Activated CD4-positive, alpha-beta T cell treated with anti-CD3 and anti-CD28 coated beads for 36 hours (primary cell): ENCODE results near the gene HIPK2. TPM values are rescaled to one million over a fixed set of nuclear protein-coding genes. Genes with fewer than 3 reads are reported as not detected.

ENCODE experiments used
- ATAC-seq: fragments of 200-7000 bp; cut with Tn5 transposase; one replicate; pipeline ENCODE4 v1.10.0; 2021; ENCODE audit warnings: mild to moderate bottlenecking, moderate library complexity
- CTCF ChIA-PET: fragments of 350-600 bp; sonication (Branson Sonifier 250); formaldehyde crosslinking; loops from one replicate; lab custom pipeline; 2021; ENCODE audit warnings: antibody characterized with exemption; lab: Charles Lee
- POLR2A ChIA-PET: fragments of 350-600 bp; sonication (Branson Sonifier 250); formaldehyde crosslinking; loops from one replicate; lab custom pipeline; 2021; ENCODE audit warnings: antibody characterized with exemption, inconsistent platforms; lab: Charles Lee
- DNase-seq: peaks from one replicate; pipeline ENCODE4 v3.0.0-alpha.2; 2020
- H3K27ac Mint-ChIP-seq: one replicate; pipeline ENCODE4 v1.8.0; 2021; ENCODE audit warnings: mixed read lengths
- H3K27me3 Mint-ChIP-seq: one replicate; pipeline ENCODE4 v1.8.0; 2021; ENCODE audit warnings: mixed read lengths
- H3K36me3 Mint-ChIP-seq: one replicate; pipeline ENCODE4 v1.8.0; 2021; ENCODE audit warnings: low read depth, mixed read lengths
- H3K4me1 Mint-ChIP-seq: one replicate; pipeline ENCODE4 v1.8.0; 2021; ENCODE audit warnings: mixed read lengths
- H3K4me3 Mint-ChIP-seq: one replicate; pipeline ENCODE4 v1.8.0; 2021; ENCODE audit warnings: mild to moderate bottlenecking, moderate library complexity, mixed read lengths
- H3K9me3 Mint-ChIP-seq: one replicate; pipeline ENCODE4 v1.8.0; 2021; ENCODE audit warnings: low read depth, mixed read lengths
- intact Hi-C, 2 experiments: fragments of 100-400 bp; cut with DNase I in 1 of 2; cut with micrococcal nuclease in 1 of 2; formaldehyde crosslinking; loops; one replicate each; pipeline versions ENCODE4 v1.14.2 to v1.15.1; 2022 to 2024; cut with DNase I, micrococcal nuclease
- total RNA-seq, 2 experiments: library from RNA; stranded (reverse); gene quantifications; one replicate each; pipeline ENCODE4 v1.2.3, GENCODE V29; 2021

HIPK2 gene
- total RNA-seq, 2 experiments from 2014 or later = 23.9 to 36.2 TPM

DNA sequence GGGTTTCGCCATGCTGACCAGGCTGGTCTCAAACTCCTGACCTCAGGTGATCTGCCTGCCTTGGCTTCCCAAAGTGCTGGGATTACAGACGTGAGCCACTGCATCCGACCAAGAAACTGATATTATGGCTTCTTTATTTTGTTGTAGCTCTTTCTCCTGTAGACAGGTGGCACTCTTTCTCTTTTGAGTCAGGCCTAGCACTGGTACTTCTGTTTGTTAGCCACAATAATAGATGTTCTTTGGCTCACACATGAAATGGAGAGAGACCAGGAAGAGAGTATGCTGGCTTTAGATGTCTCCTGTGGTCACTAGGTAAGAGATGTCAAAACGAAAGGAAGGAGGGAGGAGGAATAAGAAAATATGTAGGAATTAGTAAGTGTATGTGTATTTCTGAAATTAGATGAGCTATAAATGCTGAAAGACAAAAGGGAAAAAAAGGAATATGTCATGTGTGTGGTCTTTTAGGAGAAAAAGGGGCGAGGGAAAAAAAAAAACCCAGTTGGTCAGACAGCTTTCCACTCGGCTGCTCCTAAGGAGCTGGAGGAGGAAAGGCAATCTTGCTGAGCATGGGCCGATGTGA lies 175.6 kb downstream of the HIPK2 start:
- Mint-ChIP-seq H3K27me3 (no peaks in the 10 kb centered on the region), H3K4me3 (no peak overlapping the region), H3K27ac (no peak overlapping the region), H3K36me3 (peaks cover 19% of the 10 kb centered on the region), H3K4me1 (no peaks in the 10 kb centered on the region), H3K9me3 (no peaks in the 10 kb centered on the region)
- DNase-seq (no peak), ATAC-seq (peak; percentile 83)
- POLR2A ChIA-PET = interaction anchor here (0.6 kb wide), 1 partner anchor 47 kb away, joined by 4 read pairs; no protein-coding TSS in a partner anchor
- CTCF ChIA-PET = interaction anchor here (0.6 to 6.4 kb wide), 49 partner anchors 9 to 663 kb away, joined by 3 to 56 read pairs (median 4); no protein-coding TSS in a partner anchor
- intact Hi-C loops = loop anchor here (1.0 to 10.0 kb wide), 3 partner anchors 43 to 723 kb away; no protein-coding TSS in a partner anchor

DNA sequence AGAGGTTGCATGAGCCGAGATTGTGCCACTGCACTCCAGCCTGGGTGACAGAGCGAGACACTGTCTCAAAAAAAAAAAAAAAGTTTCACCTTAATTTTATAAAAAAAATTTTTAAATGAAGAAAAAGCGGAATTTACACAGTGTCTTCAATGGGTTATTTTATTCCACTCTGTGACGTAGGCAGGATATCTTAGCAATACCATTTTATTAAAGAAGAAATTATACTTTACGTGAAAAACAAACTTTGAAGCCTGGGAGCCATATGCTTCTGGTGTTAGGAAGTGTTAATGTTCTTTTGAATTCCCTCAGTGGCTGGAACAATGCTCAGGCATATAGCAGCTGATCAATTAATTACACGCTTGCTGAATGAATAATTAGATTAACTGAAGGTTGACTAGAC lies 176.6 kb downstream of the HIPK2 start:
- Mint-ChIP-seq H3K27ac (no peak overlapping the region), H3K9me3 (no peaks in the 10 kb centered on the region), H3K27me3 (no peaks in the 10 kb centered on the region), H3K4me3 (no peak overlapping the region), H3K4me1 (no peaks in the 10 kb centered on the region), H3K36me3 (peaks cover 17% of the 10 kb centered on the region)
- CTCF ChIA-PET = interaction anchor here (0.6 to 6.4 kb wide), 23 partner anchors 8 to 519 kb away, joined by 3 to 56 read pairs (median 4); no protein-coding TSS in a partner anchor
- intact Hi-C loops = loop anchor here in 1 of 2 experiments (10.0 kb wide), 1 partner anchor 724 kb away; no protein-coding TSS in a partner anchor
- POLR2A ChIA-PET = interaction anchor here (0.7 kb wide), 1 partner anchor 32 kb away, joined by 3 read pairs; no protein-coding TSS in a partner anchor
- ATAC-seq (no peak), DNase-seq (no peak)

DNA sequence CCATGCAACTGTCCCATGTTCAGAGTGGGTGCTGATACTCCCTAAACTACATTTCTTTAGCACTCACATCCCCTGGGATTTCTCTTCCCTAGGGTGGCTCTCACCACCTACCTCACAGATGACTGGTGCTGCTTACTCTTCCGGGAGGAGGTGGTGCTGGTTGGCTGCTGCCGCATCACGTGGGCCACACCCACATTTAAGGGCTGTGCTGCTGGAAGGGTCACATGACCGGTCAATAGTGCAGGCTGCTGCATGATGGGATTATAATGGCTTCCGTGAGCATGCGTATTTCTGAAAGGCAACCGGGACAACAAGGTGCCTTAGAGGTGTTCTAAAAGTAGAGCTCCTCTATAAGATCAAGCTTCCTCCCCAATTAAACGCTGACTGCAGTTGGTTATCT lies 177.5 kb downstream of the HIPK2 start:
- ATAC-seq (no peak), DNase-seq (no peak)
- CTCF ChIA-PET = interaction anchor here (3.4 to 6.4 kb wide), 2 partner anchors 19 to 404 kb away, joined by 28 to 56 read pairs; no protein-coding TSS in a partner anchor
- Mint-ChIP-seq H3K4me1 (no peaks in the 10 kb centered on the region), H3K27me3 (no peaks in the 10 kb centered on the region), H3K36me3 (peaks cover 18% of the 10 kb centered on the region), H3K4me3 (no peak overlapping the region), H3K9me3 (no peaks in the 10 kb centered on the region), H3K27ac (no peak overlapping the region)
- intact Hi-C loops = loop anchor here in 1 of 2 experiments (10.0 kb wide), 1 partner anchor 724 kb away; no protein-coding TSS in a partner anchor
- POLR2A ChIA-PET = interaction anchor here (0.6 kb wide), 2 partner anchors 369 to 1131 kb away, joined by 4 read pairs; no protein-coding TSS in a partner anchor

DNA sequence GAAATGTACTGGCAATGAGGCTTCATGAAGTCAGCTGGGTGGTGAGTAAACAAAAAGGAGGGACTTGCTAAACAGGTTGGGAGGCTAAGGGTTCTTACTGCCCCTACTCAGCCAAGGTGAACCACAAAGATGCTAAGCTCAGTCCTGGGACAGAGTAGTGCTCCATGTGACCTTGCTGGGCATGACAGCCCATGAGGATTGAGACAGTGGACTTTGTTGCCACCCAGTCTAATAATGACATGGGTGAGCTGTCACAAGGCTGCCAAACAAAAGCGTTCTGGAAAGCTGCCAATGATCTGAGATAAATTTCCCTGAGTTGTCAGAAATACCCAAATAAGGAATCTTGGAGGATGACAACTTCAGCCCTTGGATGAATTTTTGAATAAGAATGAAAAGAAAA lies 179.2 kb downstream of the HIPK2 start:
- intact Hi-C loops = no loop called here
- peaks cover 26% of the 10 kb centered on the region for H3K36me3 Mint-ChIP-seq
- H3K9me3 Mint-ChIP-seq = no peaks in the 10 kb centered on the region
- H3K27ac Mint-ChIP-seq = no peak overlapping the region
- H3K27me3 Mint-ChIP-seq = no peaks in the 10 kb centered on the region
- no peaks in the 10 kb centered on the region for H3K4me1 Mint-ChIP-seq
- H3K4me3 Mint-ChIP-seq = no peak overlapping the region
- CTCF ChIA-PET = interaction anchor here (0.7 to 1.2 kb wide), 5 partner anchors 10 to 47 kb away, joined by 3 to 4 read pairs (median 3); no protein-coding TSS in a partner anchor
- DNase-seq (no peak), ATAC-seq (no peak)
- POLR2A ChIA-PET = interaction anchor here (0.8 kb wide), 1 partner anchor 653 kb away, joined by 4 read pairs; no protein-coding TSS in a partner anchor

DNA sequence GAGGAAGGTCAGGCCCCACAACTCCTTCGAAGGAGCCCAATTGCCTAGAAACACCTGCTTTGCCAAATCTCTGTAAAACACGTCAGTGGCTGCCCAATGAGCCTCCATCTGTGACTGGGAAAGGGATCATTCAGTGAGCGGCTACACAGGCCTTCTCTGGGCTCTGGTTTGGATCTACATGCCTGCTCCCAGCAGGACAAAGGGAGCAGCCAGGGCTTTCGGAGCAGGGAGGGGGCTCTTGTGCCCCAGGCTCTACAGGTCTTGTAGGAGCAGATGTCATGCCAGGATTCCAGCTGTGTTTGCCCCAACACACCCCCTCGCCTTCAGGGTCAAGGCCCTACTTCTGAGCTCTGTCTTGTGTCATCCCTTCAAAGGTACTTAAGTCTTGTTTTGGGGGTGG lies 180.8 kb downstream of the HIPK2 start:
- no peak for ATAC-seq
- no peak overlapping the region for H3K27ac Mint-ChIP-seq
- H3K4me1 Mint-ChIP-seq = no peaks in the 10 kb centered on the region
- intact Hi-C loops = no loop called here
- CTCF ChIA-PET = no interaction called here
- peaks cover 37% of the 10 kb centered on the region for H3K36me3 Mint-ChIP-seq
- no peak for DNase-seq
- H3K4me3 Mint-ChIP-seq = no peak overlapping the region
- POLR2A ChIA-PET = interaction anchor here (0.6 kb wide), 1 partner anchor 372 kb away, joined by 5 read pairs; no protein-coding TSS in a partner anchor
- no peaks in the 10 kb centered on the region for H3K27me3 Mint-ChIP-seq
- no peaks in the 10 kb centered on the region for H3K9me3 Mint-ChIP-seq

DNA sequence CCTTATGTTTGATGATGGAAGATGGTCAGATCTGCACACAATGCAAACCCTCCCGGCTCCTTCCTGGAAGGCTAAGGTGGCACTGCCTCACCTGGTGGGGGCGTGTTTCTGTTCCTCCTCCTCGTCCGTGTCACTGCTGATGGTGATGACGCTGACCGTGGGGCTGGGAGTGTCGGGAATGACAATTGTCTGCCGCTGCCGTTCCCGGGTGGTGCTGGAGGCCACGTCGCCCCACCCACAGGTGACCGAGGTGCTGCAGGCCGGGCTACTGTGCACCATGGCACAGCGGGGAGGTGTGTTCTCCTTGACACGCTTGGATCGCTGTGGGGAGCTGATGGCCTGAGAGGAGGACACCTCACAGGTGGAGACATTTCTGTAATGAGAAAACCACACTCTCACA lies 181.2 kb downstream of the HIPK2 start:
- ATAC-seq (no peak), DNase-seq (no peak)
- Mint-ChIP-seq H3K36me3 (peaks cover 37% of the 10 kb centered on the region), H3K9me3 (no peaks in the 10 kb centered on the region), H3K4me1 (no peaks in the 10 kb centered on the region), H3K27ac (no peak overlapping the region), H3K27me3 (no peaks in the 10 kb centered on the region), H3K4me3 (no peak overlapping the region)
- intact Hi-C loops = no loop called here
- ChIA-PET POLR2A (no interaction called here), CTCF (no interaction called here)

DNA sequence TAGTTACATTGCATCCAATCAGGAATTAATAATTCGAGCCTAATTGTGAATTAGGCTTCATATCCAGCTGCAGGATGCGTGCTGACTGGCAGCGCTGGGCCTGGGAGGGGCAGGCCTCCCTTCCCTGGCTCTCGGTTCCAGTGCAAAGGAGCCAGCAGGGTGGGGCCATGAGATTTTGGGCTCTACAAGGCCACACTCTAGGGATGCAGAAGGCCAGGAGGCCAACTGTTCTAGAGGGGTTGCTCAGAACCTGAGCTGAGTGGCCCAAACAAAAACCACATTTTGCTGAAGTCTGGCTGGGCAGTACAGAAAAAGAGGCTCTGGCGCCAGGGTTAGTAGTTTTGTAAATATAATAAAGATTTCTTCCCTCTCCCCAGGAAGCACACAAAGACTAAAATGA lies 182.0 kb downstream of the HIPK2 start:
- DNase-seq (no peak), ATAC-seq (no peak)
- POLR2A ChIA-PET = no interaction called here
- Mint-ChIP-seq H3K4me1 (no peaks in the 10 kb centered on the region), H3K27me3 (no peaks in the 10 kb centered on the region), H3K27ac (no peak overlapping the region), H3K9me3 (no peaks in the 10 kb centered on the region), H3K4me3 (no peak overlapping the region), H3K36me3 (peaks cover 37% of the 10 kb centered on the region)
- CTCF ChIA-PET = no interaction called here
- intact Hi-C loops = no loop called here

DNA sequence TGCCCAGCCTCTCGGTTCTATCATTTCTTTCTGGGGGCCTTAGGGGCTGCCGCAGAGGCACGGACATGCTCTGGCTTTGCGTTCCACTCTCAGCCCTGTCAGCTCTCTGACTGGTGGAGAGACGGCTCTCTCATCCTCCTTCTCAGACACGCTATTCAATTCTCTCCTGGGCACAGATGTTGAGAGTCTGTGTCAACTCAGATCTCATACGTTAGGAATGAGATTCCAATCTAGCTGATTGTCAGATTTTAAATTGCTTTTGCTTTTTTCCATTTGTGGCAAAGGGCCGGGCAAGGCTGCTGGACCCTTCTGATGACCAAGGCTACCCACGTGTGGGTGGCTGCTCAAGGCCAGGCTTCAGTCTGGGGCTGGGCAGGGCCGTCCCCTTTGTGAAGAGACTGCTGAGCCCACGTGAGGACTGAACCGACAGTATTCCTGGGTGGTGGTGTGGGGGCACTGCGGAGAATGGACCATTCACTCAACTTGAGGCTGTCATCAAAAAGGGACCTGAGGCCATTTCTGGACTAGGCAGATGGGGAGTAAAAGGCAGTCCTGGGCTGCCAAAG lies 182.8 kb downstream of the HIPK2 start:
- ChIA-PET POLR2A (no interaction called here), CTCF (interaction anchor here (1.1 kb wide), 1 partner anchor 407 kb away, joined by 3 read pairs; no protein-coding TSS in a partner anchor)
- intact Hi-C loops = no loop called here
- no peak for ATAC-seq
- H3K36me3 Mint-ChIP-seq = peaks cover 32% of the 10 kb centered on the region
- no peaks in the 10 kb centered on the region for H3K4me1 Mint-ChIP-seq
- DNase-seq = no peak
- no peaks in the 10 kb centered on the region for H3K27me3 Mint-ChIP-seq
- H3K27ac Mint-ChIP-seq = no peak overlapping the region
- no peaks in the 10 kb centered on the region for H3K9me3 Mint-ChIP-seq
- H3K4me3 Mint-ChIP-seq = no peak overlapping the region

DNA sequence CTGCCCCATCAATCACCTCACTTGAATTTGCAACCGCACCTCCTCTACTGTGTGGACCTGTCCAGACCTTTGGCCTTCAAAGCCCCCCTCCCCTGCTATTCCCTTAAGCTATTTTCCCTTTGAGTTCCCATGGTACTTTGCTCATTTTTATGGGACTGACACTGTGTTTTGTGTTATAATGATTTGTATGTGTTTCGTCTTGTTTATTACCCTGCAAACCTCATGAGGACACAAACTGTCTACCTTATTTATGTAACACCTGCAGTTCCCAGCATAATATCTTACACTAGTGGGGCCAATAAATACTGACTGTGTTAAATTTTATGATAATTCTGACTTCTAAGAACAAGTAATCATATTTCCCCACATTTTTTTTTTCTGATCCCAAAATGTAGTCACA lies 183.7 kb downstream of the HIPK2 start:
- no peaks in the 10 kb centered on the region for H3K9me3 Mint-ChIP-seq
- H3K27me3 Mint-ChIP-seq = no peaks in the 10 kb centered on the region
- H3K27ac Mint-ChIP-seq = no peak overlapping the region
- DNase-seq (no peak), ATAC-seq (no peak)
- ChIA-PET CTCF (interaction anchor here (0.7 to 2.8 kb wide), 3 partner anchors 8 to 423 kb away, joined by 3 to 11 read pairs (median 3); no protein-coding TSS in a partner anchor), POLR2A (no interaction called here)
- intact Hi-C loops = no loop called here
- no peaks in the 10 kb centered on the region for H3K4me1 Mint-ChIP-seq
- H3K4me3 Mint-ChIP-seq = no peak overlapping the region
- H3K36me3 Mint-ChIP-seq = peaks cover 29% of the 10 kb centered on the region

DNA sequence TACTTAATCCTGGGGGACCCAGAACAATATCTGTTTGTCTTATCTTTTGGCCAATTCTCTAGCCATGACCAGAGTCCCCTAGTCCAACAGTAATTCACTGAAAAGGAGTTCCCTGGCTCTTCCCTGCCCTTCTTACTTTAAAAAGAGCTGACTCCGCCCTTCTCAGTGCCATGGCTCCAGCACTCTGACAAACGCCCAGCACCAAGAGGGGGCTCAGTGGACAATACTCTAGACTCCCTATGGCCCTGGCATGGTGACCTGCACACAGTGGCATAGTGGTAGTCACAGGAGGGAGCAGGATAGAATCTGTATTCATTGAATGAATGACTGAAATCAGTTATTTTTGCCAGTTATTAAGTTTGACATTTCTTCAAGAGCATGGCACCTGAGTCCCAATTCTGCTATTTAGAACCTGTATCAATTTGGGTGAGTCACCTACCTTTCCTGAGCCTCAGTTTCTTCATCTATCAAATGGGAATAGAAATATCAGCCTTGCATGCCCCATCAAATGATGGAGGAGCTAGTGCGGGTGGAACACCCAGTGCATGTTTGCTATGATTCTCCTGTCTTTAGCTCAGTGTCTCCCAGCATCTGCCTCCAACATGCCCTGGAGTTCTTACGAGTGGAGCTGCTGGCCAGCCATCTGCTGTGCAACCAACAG lies 184.9 kb downstream of the HIPK2 start:
- Mint-ChIP-seq H3K4me1 (peaks cover 3% of the 10 kb centered on the region), H3K4me3 (no peak overlapping the region), H3K27ac (no peak overlapping the region), H3K9me3 (no peaks in the 10 kb centered on the region), H3K36me3 (peaks cover 32% of the 10 kb centered on the region), H3K27me3 (no peaks in the 10 kb centered on the region)
- intact Hi-C loops = no loop called here
- ChIA-PET POLR2A (no interaction called here), CTCF (interaction anchor here (0.6 to 2.8 kb wide), 3 partner anchors 9 to 459 kb away, joined by 3 to 11 read pairs (median 7); a partner anchor contains a TSS)
- DNase-seq (no peak), ATAC-seq (no peak)

DNA sequence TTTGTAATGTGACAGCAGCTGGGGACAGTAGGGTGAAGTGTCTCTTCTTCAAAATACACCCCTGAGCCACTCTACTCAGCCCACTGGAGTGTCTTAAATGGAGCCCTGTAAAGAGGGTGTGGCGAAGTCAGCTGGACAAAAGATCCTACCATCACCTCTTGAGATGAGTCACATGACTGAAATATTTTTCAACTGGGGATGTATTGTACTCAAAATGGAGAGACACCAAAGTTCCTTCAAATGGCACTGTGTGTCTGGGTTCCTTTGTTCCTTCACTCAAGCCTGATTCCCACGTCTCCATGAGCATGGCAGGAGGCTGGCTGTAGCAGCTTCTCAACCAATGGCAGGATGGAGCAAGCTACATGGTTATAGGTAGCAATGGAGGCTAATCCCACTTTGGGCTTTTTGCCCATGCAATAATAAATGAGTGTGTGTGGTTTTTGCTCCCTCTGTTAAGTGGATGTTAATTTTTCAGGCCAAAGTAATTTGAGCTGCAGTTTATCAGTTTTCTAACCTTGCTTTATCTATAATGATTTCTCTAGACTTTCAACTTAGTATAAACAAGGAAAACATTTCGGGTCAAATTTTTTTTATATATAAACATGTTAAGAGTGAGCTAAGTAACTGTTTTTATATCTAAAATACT lies 186.1 kb downstream of the HIPK2 start:
- H3K4me3 Mint-ChIP-seq = no peak overlapping the region
- peaks cover 3% of the 10 kb centered on the region for H3K4me1 Mint-ChIP-seq
- ChIA-PET CTCF (interaction anchor here (0.5 to 2.8 kb wide), 4 partner anchors 10 to 411 kb away, joined by 3 to 11 read pairs (median 3); no protein-coding TSS in a partner anchor), POLR2A (interaction anchor here (0.7 kb wide), 1 partner anchor 414 kb away, joined by 4 read pairs; no protein-coding TSS in a partner anchor)
- ATAC-seq = no peak
- no peaks in the 10 kb centered on the region for H3K27me3 Mint-ChIP-seq
- intact Hi-C loops = no loop called here
- no peak overlapping the region for H3K27ac Mint-ChIP-seq
- no peak for DNase-seq
- no peaks in the 10 kb centered on the region for H3K9me3 Mint-ChIP-seq
- peaks cover 26% of the 10 kb centered on the region for H3K36me3 Mint-ChIP-seq
